SH-SY5Y (cell line): ENCODE measurements around the gene CD151.

ENCODE experiments used
- GATA2 ChIP-seq: IDR thresholded peaks from 2 replicates; pipeline ENCODE4 v1.6.1; 2011; ENCODE audit warnings: mild to moderate bottlenecking, low read depth, low read length
- GATA3 ChIP-seq: IDR thresholded peaks from 2 replicates; pipeline ENCODE4 v1.6.1; 2011; ENCODE audit warnings: low read depth, mild to moderate bottlenecking, low read length, moderate library complexity

GRCh38 chr11:876545-876944, 43.8 kb downstream of the CD151 start:
- TF ChIP-seq GATA2 (no peak), GATA3 (no peak)
